Astrocyte (in vitro differentiated cells and primary cell): ENCODE data around the gene VASN. TPM values are rescaled to one million over a fixed set of nuclear protein-coding genes. Genes with fewer than 3 reads are reported as not detected.
A peak's percentile ranks its signal among the peaks of the same experiment; 100 is the strongest.

Experiments used
- DNase-seq: peaks from one replicate; pipeline ENCODE4 v3.0.0-alpha.2; 2010; ENCODE audit warnings: low read depth
- FAIRE-seq: peaks from 2 replicates; lab custom pipeline; 2011; peaks lifted over from hg19 to GRCh38; lab: Jason Lieb, UNC
- H2AFZ ChIP-seq: 2 replicates; pipeline ENCODE4 v1.6.0; 2012; ENCODE audit warnings: low read depth, low read length, inconsistent platforms
- H3K27ac ChIP-seq: 2 replicates; pipeline ENCODE4 v1.5.1; 2011; ENCODE audit warnings: low read depth, low read length, inconsistent platforms
- H3K27me3 ChIP-seq: 2 replicates; pipeline ENCODE4 v1.6.0; 2011; ENCODE audit warnings: low read length, inconsistent platforms; ENCODE audit not compliant: insufficient read depth
- H3K36me3 ChIP-seq: 2 replicates; pipeline ENCODE4 v1.5.1; 2011; ENCODE audit warnings: low read length, inconsistent platforms; ENCODE audit not compliant: insufficient read depth
- H3K4me1 ChIP-seq: 2 replicates; pipeline ENCODE4 v1.5.1; 2011; ENCODE audit warnings: low read length, inconsistent platforms; ENCODE audit not compliant: insufficient read depth
- H3K4me2 ChIP-seq: 2 replicates; pipeline ENCODE4 v1.6.0; 2012; ENCODE audit warnings: low read length, inconsistent platforms
- H3K4me3 ChIP-seq: 2 replicates; pipeline ENCODE4 v1.5.1; 2011; ENCODE audit warnings: low read depth, mild to moderate bottlenecking, low read length, inconsistent platforms; ENCODE audit not compliant: insufficient read depth
- H3K79me2 ChIP-seq: 2 replicates; pipeline ENCODE4 v1.6.0; 2012; ENCODE audit warnings: mild to moderate bottlenecking, low read length, inconsistent platforms; ENCODE audit not compliant: insufficient read depth
- H3K9ac ChIP-seq: 2 replicates; pipeline ENCODE4 v1.6.0; 2012; ENCODE audit warnings: mild to moderate bottlenecking, low read length, inconsistent platforms
- H3K9me3 ChIP-seq: 2 replicates; pipeline ENCODE4 v1.5.1; 2012; ENCODE audit warnings: low read depth, mild to moderate bottlenecking, low read length, inconsistent platforms; ENCODE audit not compliant: insufficient read depth
- H4K20me1 ChIP-seq: 2 replicates; pipeline ENCODE4 v1.6.0; 2012; ENCODE audit warnings: low read length, inconsistent platforms; ENCODE audit not compliant: insufficient read depth
- H3K27ac Mint-ChIP-seq: one replicate; pipeline ENCODE4 v1.8.0; 2021; ENCODE audit warnings: mild to moderate bottlenecking, mixed read lengths; ENCODE audit not compliant: unreplicated experiment
- H3K27me3 Mint-ChIP-seq: one replicate; pipeline ENCODE4 v1.8.0; 2021; ENCODE audit warnings: low read depth, mixed read lengths; ENCODE audit not compliant: unreplicated experiment
- H3K36me3 Mint-ChIP-seq: one replicate; pipeline ENCODE4 v1.8.0; 2021; ENCODE audit warnings: low read depth, mixed read lengths; ENCODE audit not compliant: unreplicated experiment
- H3K4me1 Mint-ChIP-seq: one replicate; pipeline ENCODE4 v1.8.0; 2021; ENCODE audit warnings: low read depth, mixed read lengths; ENCODE audit not compliant: unreplicated experiment
- H3K4me3 Mint-ChIP-seq: one replicate; pipeline ENCODE4 v1.8.0; 2021; ENCODE audit warnings: mild to moderate bottlenecking, moderate library complexity, mixed read lengths; ENCODE audit not compliant: unreplicated experiment
- H3K9me3 Mint-ChIP-seq: one replicate; pipeline ENCODE4 v1.8.0; 2021; ENCODE audit warnings: mild to moderate bottlenecking, mixed read lengths; ENCODE audit not compliant: unreplicated experiment
- EZH2 ChIP-seq: IDR thresholded peaks from 2 replicates; pipeline ENCODE4 v1.6.1; 2012; ENCODE audit warnings: mild to moderate bottlenecking, low read length, inconsistent platforms; ENCODE audit not compliant: insufficient read depth
- total RNA-seq: library from RNA; stranded (reverse); gene quantifications from 2 replicates; pipeline ENCODE4 v1.2.1, GENCODE V29; 2021
- TF ChIP-seq, protein P1 (sequence below): IDR thresholded peaks from 2 replicates; pipeline ENCODE4 v1.5.1; 2011; ENCODE audit warnings: low read depth, mild to moderate bottlenecking, inconsistent platforms, low read length, moderate library complexity; ENCODE audit not compliant: insufficient read depth

The VASN gene
- total RNA-seq, 1 donor from 2014 or later: 32.0 TPM

GRCh38 chr16:4376126-4376892, 4.7 kb downstream of the VASN start:
- H3K4me1 ChIP-seq: peaks cover 70% of the 10 kb centered on the region
- H3K4me2 ChIP-seq: peak overlapping the region; percentile 82
- H3K9me3 ChIP-seq: no peaks in the 10 kb centered on the region
- no peaks in the 10 kb centered on the region for H3K36me3 ChIP-seq
- Mint-ChIP-seq H3K27ac (no peak overlapping the region), H3K4me1 (peaks cover 18% of the 10 kb centered on the region), H3K27me3 (no peaks in the 10 kb centered on the region), H3K4me3 (no peak overlapping the region), H3K9me3 (no peaks in the 10 kb centered on the region), H3K36me3 (peaks cover 2% of the 10 kb centered on the region)
- H3K27me3 ChIP-seq: no peaks in the 10 kb centered on the region
- peak overlapping the region; percentile 81 for H3K27ac ChIP-seq
- no peak for TF ChIP-seq EZH2
- TF ChIP-seq, protein P1, sequence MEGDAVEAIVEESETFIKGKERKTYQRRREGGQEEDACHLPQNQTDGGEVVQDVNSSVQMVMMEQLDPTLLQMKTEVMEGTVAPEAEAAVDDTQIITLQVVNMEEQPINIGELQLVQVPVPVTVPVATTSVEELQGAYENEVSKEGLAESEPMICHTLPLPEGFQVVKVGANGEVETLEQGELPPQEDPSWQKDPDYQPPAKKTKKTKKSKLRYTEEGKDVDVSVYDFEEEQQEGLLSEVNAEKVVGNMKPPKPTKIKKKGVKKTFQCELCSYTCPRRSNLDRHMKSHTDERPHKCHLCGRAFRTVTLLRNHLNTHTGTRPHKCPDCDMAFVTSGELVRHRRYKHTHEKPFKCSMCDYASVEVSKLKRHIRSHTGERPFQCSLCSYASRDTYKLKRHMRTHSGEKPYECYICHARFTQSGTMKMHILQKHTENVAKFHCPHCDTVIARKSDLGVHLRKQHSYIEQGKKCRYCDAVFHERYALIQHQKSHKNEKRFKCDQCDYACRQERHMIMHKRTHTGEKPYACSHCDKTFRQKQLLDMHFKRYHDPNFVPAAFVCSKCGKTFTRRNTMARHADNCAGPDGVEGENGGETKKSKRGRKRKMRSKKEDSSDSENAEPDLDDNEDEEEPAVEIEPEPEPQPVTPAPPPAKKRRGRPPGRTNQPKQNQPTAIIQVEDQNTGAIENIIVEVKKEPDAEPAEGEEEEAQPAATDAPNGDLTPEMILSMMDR: no peak
- H3K9ac ChIP-seq: peak overlapping the region; percentile 70
- DNase-seq (peak; percentile 78), FAIRE-seq (no peak)
- H3K79me2 ChIP-seq: peaks cover 86% of the 10 kb centered on the region
- H4K20me1 ChIP-seq: peaks cover 79% of the 10 kb centered on the region
- H3K4me3 ChIP-seq: peak overlapping the region; percentile 20
- no peak overlapping the region for H2AFZ ChIP-seq

DNA sequence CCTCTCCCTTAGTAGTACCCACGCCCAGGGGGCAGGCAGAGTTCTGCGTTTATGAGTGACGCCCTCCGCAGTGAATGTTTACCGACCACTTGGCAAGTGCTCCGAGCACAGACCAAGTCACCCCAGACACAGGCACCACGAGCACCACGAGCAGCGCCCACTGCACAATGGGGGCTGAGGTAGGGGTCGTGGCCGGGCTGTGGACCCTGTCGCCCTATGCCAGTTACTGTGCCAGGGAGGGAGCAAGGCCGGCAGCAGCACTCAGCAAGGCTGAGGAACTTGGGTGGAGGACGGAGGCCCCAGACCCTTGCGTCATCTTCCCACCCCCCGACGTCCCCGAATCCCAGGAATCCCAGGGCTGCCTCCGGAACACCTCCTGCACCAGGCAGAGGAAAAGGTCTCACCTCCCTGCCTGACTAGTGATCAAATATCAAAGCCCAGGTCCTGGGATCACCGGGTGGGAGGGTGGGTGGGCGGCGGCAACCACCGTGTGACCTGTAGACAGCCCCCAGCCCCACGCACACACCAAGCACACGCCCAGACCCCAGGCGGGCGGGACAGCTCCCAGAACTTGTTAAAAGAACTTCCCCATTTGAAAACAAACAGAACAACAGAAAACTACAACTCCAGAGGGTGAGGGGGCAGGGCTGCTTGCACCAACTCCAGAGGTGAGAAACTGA, 5.4 kb downstream of the VASN start:
- Mint-ChIP-seq H3K27ac (no peak overlapping the region), H3K9me3 (no peaks in the 10 kb centered on the region), H3K4me1 (peaks cover 16% of the 10 kb centered on the region), H3K27me3 (no peaks in the 10 kb centered on the region), H3K4me3 (peak overlapping the region; percentile 54), H3K36me3 (peaks cover 2% of the 10 kb centered on the region)
- no peak for DNase-seq
- Histone ChIP-seq H3K4me3 (no peak overlapping the region), H3K9ac (peak overlapping the region; percentile 70), H3K36me3 (no peaks in the 10 kb centered on the region), H2AFZ (no peak overlapping the region), H3K4me1 (peaks cover 67% of the 10 kb centered on the region), H3K9me3 (no peaks in the 10 kb centered on the region), H3K27me3 (no peaks in the 10 kb centered on the region), H3K27ac (peak overlapping the region; percentile 81), H3K4me2 (peak overlapping the region; percentile 82), H4K20me1 (peaks cover 84% of the 10 kb centered on the region), H3K79me2 (peaks cover 84% of the 10 kb centered on the region)
- FAIRE-seq: no peak
- TF ChIP-seq EZH2: no peak
- TF ChIP-seq, protein P1: no peak
